OCI-LY1 (cell line): ENCODE measurements around the gene GPR179.

Source experiments
- H2AFZ ChIP-seq: fragments of 200-600 bp; sonication (generic), shearing (Covaris generic); 2 replicates; pipeline ENCODE4 v1.6.0; 2014; ENCODE audit warnings: antibody characterized with exemption, mild to moderate bottlenecking, low read length
- H3F3A ChIP-seq: fragments of 200-600 bp; sonication (generic), shearing (Covaris generic); 2 replicates; pipeline ENCODE4 v1.6.0; 2014; ENCODE audit warnings: mild to moderate bottlenecking, antibody characterized with exemption, low read length, moderate library complexity; ENCODE audit not compliant: insufficient read depth
- H3K27ac ChIP-seq: fragments of 200-600 bp; sonication (generic); 2 replicates; pipeline ENCODE4 v1.5.1; 2014; ENCODE audit warnings: low read length, mixed run types, mild to moderate bottlenecking, low read depth; ENCODE audit not compliant: poor library complexity, severe bottlenecking
- H3K27me3 ChIP-seq: fragments of 200-600 bp; sonication (generic); 2 replicates; pipeline ENCODE4 v1.6.0; 2014; ENCODE audit warnings: antibody characterized with exemption, mild to moderate bottlenecking, low read length, moderate library complexity; ENCODE audit not compliant: insufficient read depth
- H3K36me3 ChIP-seq: fragments of 200-600 bp; sonication (generic); 2 replicates; pipeline ENCODE4 v1.6.1; 2014; ENCODE audit warnings: mild to moderate bottlenecking, antibody characterized with exemption, low read length, moderate library complexity, mixed read lengths; ENCODE audit not compliant: insufficient read depth
- H3K4me1 ChIP-seq: fragments of 200-600 bp; sonication (generic); 2 replicates; pipeline ENCODE4 v1.5.1; 2014; ENCODE audit warnings: mild to moderate bottlenecking, low read length, moderate library complexity; ENCODE audit not compliant: insufficient read depth, severe bottlenecking
- H3K4me2 ChIP-seq: fragments of 200-600 bp; sonication (generic), shearing (Covaris generic); 2 replicates; pipeline ENCODE4 v1.6.1; 2014; ENCODE audit warnings: low read length
- H3K4me3 ChIP-seq: fragments of 200-600 bp; sonication (generic); 2 replicates; pipeline ENCODE4 v1.5.1; 2014; ENCODE audit warnings: low read length, low read depth, mild to moderate bottlenecking, mixed read lengths; ENCODE audit not compliant: poor library complexity, severe bottlenecking
- H3K79me2 ChIP-seq: fragments of 200-600 bp; shearing (Covaris generic); 2 replicates; pipeline ENCODE4 v1.6.1; 2016; ENCODE audit warnings: mixed run types, low read length, mixed read lengths; ENCODE audit not compliant: insufficient read depth
- H3K9ac ChIP-seq: fragments of 200-600 bp; sonication (generic), shearing (Covaris generic); 2 replicates; pipeline ENCODE4 v1.6.1; 2014; ENCODE audit warnings: mild to moderate bottlenecking, low read length, mixed read lengths
- H3K9me2 ChIP-seq: fragments of 200-600 bp; sonication (generic), shearing (Covaris generic); 2 replicates; pipeline ENCODE4 v1.6.1; 2014; ENCODE audit warnings: low read depth, mild to moderate bottlenecking, low read length, mixed read lengths
- H3K9me3 ChIP-seq: fragments of 200-600 bp; shearing (Covaris generic); 2 replicates; pipeline ENCODE4 v1.6.1; 2014; ENCODE audit warnings: low read length, mixed read lengths
- H4K20me1 ChIP-seq: fragments of 200-600 bp; sonication (generic), shearing (Covaris generic); 2 replicates; pipeline ENCODE4 v1.6.0; 2016; ENCODE audit warnings: mild to moderate bottlenecking, low read length; ENCODE audit not compliant: insufficient read depth
- CTCF ChIP-seq: fragments of 200-600 bp; sonication (generic), shearing (Covaris generic); IDR thresholded peaks from 2 replicates; pipeline ENCODE4 v1.5.1; 2017; ENCODE audit warnings: mild to moderate bottlenecking, antibody characterized with exemption, low read length, moderate library complexity, mixed read lengths
- EZH2 ChIP-seq: fragments of 200-600 bp; sonication (generic), shearing (Covaris generic); IDR thresholded peaks from 2 replicates; pipeline ENCODE4 v1.8.0; 2017; ENCODE audit warnings: borderline replicate concordance, mixed run types, mild to moderate bottlenecking, antibody characterized with exemption, low read length, moderate library complexity, mixed read lengths

GPR179 gene

GRCh38 chr17:38338053-38338452 lies 5.7 kb downstream of the GPR179 start:
- H3K4me2 ChIP-seq: no peak overlapping the region
- H3K27me3 ChIP-seq: no peaks in the 10 kb centered on the region
- TF ChIP-seq CTCF: no peak
- TF ChIP-seq EZH2: no peak
- no peaks in the 10 kb centered on the region for H3K4me1 ChIP-seq
- no peak overlapping the region for H3K27ac ChIP-seq
- no peak overlapping the region for H2AFZ ChIP-seq
- no peaks in the 10 kb centered on the region for H3K79me2 ChIP-seq
- H3K9me3 ChIP-seq: no peaks in the 10 kb centered on the region
- no peaks in the 10 kb centered on the region for H4K20me1 ChIP-seq
- H3F3A ChIP-seq: no peaks in the 10 kb centered on the region
- H3K9ac ChIP-seq: no peak overlapping the region
- H3K36me3 ChIP-seq: no peaks in the 10 kb centered on the region
- H3K9me2 ChIP-seq: no peaks in the 10 kb centered on the region
- H3K4me3 ChIP-seq: no peak overlapping the region

- TF ChIP-seq CTCF (no peak), EZH2 (no peak)
- H3K9ac ChIP-seq: no peak overlapping the region
- H3K9me2 ChIP-seq: no peaks in the 10 kb centered on the region
- no peaks in the 10 kb centered on the region for H3K79me2 ChIP-seq
- no peaks in the 10 kb centered on the region for H4K20me1 ChIP-seq
- H3K9me3 ChIP-seq: no peaks in the 10 kb centered on the region
- no peaks in the 10 kb centered on the region for H3K36me3 ChIP-seq
- H3K27ac ChIP-seq: no peak overlapping the region
- H3K27me3 ChIP-seq: no peaks in the 10 kb centered on the region
- H2AFZ ChIP-seq: no peak overlapping the region
- no peaks in the 10 kb centered on the region for H3F3A ChIP-seq
- H3K4me2 ChIP-seq: no peak overlapping the region
- H3K4me1 ChIP-seq: no peaks in the 10 kb centered on the region
- H3K4me3 ChIP-seq: no peak overlapping the region
Measured at GRCh38 chr17:38336838-38337237, 6.9 kb downstream of the GPR179 start.

- Histone ChIP-seq H2AFZ (no peak overlapping the region), H3K79me2 (no peaks in the 10 kb centered on the region), H3K36me3 (no peaks in the 10 kb centered on the region), H3K9ac (no peak overlapping the region), H3K9me3 (no peaks in the 10 kb centered on the region), H3K4me3 (no peak overlapping the region), H3K4me1 (no peaks in the 10 kb centered on the region), H3F3A (no peaks in the 10 kb centered on the region), H3K27ac (no peak overlapping the region), H3K9me2 (no peaks in the 10 kb centered on the region), H3K27me3 (no peaks in the 10 kb centered on the region), H4K20me1 (no peaks in the 10 kb centered on the region), H3K4me2 (no peak overlapping the region)
- TF ChIP-seq CTCF: no peak
- no peak for TF ChIP-seq EZH2
Measured at GRCh38 chr17:38334480-38335364, 9.0 kb downstream of the GPR179 start.
